Hepatic stellate cell (primary cell): ENCODE results near the gene GRAP2.
"Not testable (repeated sequence)": the region's sequence is repeated elsewhere in the genome, so short reads cannot be mapped to it uniquely, and the experiment has no call there.

Source experiments
- DNase-seq: peaks from one replicate; pipeline ENCODE4 v3.0.0; 2011; ENCODE audit warnings: low spot score

GRAP2 gene

DNA sequence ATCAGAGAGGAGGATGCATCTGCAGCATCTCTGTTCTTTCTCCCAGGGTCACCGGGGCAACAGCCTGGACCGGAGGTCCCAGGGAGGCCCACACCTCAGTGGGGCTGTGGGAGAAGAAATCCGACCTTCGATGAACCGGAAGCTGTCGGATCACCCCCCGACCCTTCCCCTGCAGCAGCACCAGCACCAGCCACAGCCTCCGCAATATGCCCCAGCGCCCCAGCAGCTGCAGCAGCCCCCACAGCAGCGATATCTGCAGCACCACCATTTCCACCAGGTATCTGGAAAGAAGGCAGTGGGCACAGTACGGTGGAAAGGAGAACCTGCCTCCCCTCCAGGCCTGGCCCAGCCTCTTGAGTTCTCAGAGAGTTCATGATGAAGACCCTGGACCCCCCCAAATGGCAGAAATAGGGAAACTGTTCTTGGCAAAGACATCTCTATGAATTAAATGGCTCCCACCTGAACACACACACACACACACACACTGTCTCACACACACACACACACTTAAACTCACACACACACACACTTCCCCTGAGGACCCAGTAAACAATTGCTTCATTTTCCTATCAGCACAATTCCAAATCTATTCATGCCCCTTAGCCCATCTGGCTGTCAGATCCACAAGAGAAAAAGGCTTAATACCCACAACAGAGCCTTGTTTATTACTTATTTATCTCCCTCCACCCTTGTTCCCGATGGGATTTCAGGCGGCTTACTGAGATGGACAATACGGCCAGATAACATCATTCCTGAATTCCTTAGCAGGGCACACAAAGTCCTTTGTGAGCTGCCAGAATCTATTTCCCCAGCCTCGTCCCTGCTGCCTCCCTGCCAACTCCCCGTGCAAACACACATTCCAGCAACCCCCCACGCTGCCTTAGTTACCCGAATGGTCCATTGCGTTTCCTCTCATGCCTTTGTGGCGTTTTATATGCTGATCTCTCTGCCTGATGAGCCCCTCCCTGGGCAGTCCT lies 67.4 kb downstream of the GRAP2 start:
- DNase-seq, result no peak

DNA sequence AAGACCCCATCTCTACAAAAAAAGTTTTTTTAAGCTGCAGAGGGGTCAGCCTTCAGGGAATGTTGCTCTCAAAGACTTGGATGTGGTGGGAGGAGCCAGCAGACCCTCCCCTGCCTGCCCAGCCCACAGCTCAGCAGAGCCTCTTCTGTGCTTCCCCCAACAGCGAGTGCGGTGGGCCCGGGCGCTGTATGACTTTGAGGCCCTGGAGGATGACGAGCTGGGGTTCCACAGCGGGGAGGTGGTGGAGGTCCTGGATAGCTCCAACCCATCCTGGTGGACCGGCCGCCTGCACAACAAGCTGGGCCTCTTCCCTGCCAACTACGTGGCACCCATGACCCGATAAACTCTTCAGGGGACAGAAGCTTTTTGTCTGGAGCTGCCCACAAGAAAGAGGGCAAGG lies 69.9 kb downstream of the GRAP2 start:
- no peak for DNase-seq

DNA sequence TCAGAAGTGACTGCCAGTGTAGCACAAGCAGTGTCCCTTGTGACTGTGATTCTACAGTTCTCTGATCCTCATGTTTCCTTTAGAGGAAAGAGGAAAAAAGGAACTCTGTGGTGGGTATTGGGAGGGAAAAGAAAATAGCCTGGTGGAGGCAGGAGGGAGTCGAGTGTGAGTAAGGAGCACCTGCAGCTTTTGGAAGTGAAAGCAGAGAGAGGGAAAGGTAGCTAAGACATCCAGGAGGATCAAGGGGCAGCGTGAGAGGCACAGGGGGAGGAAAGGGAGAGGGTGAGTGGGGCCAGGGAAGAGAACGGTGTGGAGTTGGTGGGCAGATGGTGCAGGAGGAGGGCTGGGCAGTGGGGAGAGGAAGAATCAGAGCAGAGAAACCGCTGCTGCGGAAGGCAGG lies 71.8 kb downstream of the GRAP2 start:
- no peak for DNase-seq

DNA sequence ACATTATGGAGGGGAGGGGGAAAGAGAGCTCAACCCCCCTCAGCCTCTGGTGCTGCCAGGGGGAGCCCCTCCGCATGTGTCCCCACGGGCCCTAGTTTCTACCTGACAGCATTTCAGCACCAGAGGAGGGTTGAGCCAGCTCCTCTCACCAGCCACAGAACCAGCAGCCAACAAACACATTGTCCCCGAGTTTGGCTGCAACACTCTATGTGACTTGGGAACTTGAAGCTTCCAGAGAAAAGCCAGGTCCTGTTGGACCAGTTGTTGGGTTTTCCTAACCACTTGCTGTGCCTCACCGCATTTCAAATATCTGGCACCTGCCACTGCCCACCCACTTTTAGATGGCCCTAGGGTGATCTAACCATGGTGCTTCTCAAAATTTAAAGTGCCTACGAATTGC lies 72.8 kb downstream of the GRAP2 start:
- DNase-seq, result no peak

DNA sequence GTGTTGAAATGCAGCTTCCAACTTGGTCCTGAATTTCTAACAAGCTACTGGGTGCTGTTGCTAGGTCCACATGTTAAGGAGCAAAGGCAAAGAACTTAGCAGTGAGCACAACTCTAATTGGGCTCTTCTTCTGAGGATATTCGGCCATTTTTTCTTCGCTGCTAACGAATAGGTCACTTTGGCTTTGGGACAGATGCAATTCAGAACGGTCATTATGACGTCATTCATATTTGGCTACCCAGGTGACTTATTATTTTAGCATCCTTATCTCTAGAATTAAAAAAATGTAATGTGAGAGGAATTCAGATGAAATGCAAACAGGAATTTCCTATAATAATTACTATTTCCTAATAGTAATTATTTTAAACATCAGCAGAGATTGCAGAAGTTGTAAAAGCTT lies 73.2 kb downstream of the GRAP2 start:
- no peak for DNase-seq

DNA sequence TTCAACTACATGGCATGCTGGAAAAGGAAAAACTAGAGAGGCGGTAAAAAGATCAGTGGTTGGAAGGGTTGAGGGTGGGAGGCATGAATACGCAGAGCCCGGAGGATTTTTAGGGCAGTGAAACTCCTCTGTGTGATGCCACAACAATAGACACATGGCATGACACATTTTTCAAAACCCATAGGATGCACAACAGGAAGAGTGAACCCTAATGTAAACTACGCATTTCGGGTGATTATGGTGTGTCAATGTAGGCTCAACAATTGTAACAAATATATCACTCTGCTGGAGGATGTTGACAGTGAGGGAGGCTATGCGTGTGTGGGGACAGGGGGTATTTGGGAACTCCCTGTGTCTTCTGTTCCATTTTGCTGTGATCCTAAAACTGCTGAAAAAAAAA lies 78.2 kb downstream of the GRAP2 start:
- DNase-seq, result no peak

DNA sequence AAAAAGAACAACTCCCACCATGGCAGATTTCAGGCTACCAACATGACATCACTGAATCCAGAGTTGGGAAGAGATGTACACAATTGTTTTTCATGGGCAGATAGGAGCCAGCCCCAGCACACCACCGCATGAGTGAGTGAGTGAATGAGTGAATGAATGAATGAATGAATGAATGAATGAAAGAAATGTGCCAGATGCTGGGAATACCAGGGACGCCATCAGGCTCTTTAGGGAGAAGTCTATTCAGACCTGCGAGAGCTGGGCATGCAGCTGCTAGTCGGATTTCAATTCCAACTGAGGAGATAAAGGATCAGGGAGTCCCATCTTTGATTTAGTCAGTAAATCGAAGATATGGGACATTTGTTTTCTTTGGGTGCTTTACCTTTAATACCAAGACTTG lies 78.6 kb downstream of the GRAP2 start:
- no peak for DNase-seq

DNA sequence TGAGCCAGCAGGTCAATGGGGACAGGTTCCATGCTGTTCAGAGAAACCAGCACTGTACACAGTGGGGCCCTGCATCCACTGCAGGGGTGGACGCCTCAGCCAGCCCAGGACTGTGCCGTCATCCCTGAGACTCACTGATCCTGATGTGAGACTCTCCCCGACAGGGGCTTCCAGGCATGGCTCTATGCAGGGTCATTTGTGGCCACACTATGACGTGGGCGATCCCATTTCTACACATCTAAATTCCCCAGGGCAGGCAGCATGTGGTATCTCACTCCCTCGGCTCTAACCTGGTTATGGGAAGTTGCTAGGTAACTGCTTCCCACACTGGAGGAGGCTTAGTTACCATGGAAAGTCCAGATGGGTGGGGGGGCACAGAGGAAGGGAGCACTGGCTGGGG lies 79.7 kb downstream of the GRAP2 start:
- DNase-seq, result no peak

DNA sequence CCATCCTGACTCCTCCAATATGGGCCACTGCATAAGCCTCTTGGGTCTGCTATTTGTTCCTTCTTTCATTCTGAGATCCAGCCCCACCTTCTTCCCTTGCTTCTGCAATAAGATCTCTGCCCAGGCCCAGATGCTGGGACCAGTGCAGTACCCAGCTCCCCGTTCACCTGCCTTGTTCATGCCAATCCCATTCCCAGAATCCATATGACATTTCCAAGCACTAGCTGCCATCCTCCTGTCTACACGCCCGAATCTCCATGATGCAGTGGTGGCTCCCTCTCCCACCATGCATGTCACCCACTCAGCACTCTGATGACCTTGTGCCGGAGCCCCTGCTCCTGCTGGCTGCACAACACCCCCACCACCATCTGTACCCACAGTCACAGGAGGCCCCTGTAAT lies 82.5 kb downstream of the GRAP2 start:
- DNase-seq, result no peak

DNA sequence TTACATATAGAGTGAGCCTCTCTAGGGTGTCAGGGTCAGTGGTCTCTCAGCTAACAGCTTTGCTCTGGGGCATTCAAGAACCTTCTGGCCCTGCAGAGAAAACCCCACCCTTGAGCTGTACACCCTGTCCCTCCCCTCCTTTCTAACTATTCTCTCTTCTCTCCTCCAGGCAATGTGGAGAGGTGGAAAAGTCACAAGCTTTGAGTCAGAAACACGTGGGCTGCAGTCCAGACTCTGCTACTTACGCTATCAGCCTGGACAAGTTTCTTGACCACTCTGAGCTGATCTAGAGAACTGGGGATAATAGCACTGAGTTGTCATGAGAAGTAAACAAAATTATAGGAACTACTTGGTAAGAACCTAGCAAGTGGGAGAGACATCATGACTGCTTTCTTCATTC lies 83.1 kb downstream of the GRAP2 start:
- DNase-seq, result no peak

DNA sequence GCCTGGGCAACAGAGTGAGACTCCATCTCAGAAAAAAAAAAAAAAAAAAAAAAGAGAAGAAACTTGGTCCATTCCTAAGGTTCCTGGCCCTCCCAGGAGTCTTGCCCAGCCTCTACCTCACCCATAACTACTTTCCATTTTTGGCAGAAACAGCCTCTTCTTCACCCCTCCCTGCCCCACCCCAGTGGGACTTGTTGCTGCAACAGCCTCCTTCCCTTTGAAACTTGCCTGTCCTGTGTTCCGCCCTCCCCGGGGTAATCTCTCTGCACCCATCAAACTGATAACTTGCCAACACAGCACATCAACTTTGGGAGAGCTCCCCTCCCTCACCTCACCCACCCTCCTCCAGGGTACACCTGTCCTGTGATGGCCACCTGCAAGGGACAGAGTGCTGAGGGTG lies 83.9 kb downstream of the GRAP2 start:
- no peak for DNase-seq

DNA sequence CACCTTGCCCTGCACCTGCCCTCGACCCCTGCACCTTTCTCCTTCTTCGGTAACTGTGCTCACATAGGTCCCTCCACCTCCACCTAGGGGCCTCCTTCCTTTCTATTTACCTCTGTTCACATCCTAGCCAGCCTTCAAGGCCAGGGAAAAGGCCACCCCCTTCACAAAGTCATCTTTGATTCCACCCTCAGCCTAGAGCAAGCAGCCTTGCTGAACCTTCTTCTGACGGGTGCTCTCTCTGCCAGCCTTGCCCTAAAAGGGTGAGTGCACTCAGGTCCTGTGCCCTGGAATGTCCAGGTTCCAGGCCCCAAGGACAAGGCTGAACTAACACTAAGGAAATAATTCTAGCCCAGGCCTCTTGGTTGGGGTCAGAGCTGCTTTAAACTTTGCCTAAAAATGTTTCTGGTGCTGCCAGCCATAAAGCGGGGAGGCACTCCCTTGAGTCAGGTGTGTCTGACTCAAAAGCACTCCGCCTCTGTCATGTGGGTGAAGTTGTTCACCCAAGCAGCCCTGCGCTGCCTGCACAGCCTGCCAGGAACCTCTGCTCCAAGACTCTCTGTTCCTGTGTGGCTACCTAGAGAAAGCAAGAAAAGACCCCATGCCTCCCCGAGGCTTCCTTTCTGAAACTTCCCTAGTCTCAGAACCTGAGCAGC lies 84.6 kb downstream of the GRAP2 start:
- no peak for DNase-seq

DNA sequence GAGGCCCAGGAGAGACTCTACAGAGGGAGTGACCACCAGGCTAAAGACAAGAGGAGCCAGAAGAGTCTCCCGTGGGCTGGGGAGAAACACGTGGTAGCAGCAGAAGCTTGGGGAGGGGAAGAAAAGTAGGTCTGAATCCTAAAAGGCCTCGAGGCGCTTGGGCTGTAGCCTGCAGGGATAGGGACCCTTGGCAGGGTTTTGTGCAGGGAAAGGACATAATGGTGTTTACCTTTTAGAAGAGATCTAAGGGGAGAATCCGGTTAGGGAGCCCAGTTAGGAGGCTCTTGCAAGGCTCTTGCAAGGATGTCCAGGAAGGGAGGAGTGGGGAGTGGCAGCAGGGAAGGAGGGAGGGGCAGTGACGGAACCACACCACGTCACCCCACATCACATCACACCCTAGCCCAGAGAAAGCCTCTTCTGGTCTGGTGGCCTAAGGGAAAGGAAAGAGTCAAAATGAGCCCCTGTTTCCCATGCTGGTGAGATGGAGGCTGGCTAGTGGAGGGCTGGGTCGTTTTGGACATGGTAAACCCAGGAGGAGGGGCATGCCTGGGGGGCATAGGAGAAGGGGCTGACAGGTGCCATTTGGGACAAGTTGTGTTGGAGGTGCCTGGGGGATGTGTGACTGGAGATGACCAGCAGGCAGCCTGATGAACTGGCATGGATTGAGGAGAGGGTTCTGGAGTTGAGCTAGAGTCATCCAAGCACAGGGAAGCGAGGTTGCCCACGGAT lies 87.7 kb downstream of the GRAP2 start:
- no peak for DNase-seq

DNA sequence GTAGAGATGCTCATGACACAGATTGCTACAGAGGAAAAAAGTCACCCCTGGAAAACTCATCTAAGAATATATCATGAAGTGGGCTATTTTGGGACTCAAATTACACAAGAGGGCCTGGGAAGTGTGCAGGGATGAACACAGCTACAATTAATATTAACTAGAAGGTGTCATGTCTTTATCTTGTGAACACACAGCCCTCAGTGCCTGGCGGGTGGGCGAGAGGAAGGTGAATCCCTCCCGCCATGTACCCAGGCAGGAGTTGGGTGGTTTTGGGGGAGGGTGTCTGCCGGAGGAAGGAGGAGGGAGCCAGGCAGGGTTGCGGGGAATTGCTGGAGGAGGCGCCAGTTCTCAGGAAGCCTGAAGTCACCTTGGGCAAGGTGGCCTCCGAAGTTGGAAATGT lies 88.7 kb downstream of the GRAP2 start:
- no peak for DNase-seq

DNA sequence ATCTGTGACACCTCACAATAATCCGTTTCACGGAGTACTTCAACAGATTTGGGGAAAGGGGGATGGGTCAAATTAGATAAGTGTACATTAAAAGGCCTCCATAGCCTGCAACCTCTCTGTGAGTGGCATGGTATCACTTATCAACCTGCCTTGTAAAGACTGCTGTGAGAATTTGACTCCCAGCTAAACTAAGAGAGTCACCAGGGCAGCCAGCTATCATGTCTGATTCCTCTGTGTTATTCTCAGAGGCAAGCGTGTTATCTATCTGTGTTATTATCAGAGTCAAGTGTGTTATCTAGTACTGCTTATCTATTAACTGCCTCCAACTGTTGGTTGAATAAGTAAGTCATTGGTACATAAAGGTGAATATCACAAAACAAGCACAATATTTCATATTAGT lies 89.8 kb downstream of the GRAP2 start:
- no peak for DNase-seq

DNA sequence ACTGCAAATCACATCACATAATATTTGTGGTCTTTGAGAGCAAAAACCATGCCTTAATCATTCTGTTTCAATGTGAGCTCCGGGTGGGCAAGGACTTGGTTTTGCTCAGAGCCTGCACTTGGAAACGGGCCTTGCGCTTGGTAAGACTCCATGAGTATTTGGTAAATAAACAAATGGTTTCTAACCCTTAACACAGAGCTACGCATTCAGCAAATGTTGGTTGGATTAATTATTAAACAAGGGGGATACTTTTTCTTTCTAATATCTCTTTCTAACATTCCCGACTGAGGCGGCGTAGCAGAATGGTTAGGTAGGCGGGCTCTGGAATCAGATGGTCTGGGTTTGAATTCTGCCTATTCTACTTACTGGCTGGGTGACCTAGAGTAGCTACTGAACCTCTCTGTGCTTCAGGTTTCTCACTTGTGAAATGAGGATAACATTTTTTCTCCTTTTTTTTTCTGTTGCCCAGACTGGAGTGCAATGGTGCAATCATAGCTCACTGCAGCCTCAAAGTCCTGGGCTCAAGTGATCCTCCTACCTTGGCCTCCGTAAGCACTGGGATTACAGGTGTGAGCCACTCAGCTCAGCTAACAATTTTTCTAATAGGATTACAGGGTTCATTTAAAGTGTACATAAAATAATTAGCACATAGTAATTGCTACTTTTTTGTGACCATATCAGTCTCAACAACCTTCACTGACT lies 90.4 kb downstream of the GRAP2 start:
- DNase-seq, result no peak

DNA sequence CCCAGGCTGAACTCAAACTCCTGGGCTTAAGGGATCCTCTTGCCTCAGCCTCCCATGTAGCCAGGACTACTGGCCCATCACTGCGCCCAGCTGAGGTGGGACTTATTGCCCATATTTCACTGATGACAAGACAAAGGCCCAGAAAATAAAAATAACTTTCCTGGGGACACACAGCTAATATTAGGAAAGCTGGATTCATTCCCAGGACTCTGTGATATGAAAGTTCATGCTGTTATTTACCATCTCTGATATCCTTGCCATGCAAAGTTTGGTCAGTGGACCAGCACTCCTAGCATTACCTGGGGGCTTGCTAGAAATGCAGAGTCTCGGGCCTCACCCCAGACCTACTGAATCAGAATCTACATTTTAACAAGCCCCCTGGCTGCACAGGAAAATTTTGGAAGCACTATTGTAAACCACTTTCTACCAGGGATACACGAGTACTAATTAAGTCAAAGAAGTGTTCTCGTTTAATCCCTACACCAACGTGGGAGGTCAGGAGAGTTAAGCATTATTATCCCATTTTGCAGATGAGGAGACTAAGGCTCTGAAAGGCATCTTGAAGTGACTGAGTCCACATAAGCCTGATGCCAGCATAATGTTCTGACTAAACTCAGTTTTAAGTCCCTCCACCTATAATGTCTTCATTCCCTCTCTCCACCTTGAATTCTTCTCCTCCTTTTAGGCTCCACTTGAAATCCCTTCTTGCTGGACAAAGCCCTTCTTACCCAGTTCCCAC lies 91.4 kb downstream of the GRAP2 start:
- DNase-seq, result no peak

DNA sequence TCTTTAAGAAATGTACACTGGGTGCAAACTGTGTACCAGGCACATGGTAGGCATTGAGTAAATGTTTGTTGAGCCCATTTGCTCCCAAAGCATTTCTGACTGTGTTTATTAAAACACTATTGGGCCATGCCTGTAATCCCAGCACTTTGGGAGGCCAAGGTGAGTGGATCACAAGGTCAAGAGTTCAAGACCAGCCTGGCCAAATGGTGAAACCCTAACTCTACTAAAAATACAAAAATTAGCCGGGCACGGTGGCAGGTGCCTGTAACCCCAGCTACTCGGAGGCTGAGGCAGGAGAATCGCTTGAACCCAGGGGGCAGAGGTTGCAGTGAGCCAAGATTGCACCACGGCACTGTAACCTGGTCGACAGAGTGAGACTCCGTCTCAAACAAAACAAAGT lies 92.0 kb downstream of the GRAP2 start:
- DNase-seq, result not testable (repeated sequence)

DNA sequence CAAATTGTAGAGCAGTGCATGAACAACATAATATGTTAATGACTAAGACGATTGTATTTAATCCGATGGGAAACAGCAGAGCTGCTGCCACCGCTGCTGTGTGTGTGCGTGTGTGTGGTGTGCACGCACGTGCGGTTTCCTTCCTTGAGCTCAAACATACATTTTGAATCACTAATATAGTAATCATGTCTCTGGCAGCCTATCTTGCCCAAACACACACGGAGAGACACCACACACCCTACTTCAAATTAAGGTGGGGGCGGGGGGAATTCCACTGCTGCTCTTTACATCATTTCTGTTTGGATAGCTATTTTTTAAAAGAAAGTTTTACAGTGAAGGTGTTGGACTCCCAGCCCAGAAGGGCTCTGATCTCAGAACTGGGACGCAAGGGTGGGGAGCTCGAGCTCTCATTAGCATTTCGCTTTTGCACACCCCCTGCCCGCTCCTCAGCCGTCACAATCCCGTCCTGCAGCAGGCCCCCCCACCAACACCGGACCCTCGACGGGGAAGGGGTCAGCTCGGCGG lies 93.2 kb downstream of the GRAP2 start:
- no peak for DNase-seq

DNA sequence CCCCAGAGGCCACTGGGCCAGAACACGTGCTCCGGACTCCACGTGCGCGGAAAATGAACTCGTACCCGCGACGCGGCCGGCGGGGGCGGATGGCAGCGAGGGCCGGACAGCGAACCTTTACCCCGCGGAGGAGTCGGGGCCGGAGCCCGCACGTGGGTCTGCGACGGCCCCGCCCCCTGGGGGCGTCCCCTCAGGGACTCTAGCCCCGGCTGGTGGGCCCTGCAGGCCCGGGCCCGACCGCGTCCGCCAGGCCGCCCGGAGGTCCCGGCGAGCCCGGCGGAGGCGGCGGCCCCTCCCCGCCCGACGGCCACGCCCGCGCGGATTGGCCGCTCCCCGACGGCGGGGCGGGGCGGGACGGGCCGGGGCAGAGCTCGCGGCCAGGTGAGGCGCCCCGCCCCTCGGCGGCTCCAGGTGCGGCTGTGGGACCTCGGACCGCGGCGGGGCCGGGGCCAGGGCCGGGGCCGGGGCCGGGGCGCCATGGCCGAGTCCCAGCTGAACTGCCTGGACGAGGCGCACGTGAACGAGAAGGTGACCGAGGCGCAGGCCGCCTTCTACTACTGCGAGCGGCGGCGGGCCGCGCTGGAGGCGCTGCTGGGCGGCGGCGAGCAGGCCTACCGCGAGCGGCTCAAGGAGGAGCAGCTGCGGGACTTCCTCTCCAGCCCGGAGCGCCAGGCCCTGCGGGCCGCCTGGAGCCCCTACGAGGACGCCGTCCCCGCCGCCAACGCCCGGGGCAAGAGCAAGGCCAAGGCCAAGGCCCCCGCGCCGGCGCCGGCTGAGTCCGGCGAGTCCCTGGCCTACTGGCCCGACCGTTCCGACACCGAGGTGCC lies 93.9 kb downstream of the GRAP2 start, which contains the start of gene FAM83F:
TSS of gene FAM83F (plus strand) at position 389 of the 827 bp plus-strand sequence. CDS start at position 478, 89 bp downstream.
- no peak for DNase-seq
